ENCODE measurements around the gene CLSTN2.

Gene CLSTN2

DNA sequence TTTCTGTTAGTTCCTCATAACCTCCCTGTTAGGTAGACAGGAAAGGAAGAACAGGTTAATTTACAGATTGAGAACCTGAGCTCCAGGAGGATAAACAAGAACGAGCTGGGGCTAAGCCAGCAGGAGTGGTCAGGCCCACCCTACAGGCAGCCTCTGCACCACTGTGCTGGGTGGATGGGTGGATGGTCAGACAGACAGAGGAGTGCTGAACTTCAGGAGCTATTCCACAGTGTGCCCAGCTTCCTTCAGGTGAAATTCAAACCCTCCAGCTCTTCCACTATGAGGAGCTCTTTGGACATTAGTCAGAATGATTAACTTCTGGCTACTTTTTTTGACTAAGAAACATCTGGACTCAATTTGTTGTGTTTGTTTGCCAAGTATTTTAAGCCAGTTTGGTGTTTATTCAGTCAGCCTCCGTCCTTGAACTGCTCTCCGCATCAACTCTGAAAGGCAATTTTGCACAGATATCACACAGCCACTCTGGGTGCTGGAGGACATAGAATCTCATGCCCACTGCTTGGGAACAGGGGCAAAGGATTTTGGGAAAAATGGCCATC is 361.9 kb downstream of the CLSTN2 start:
- DNase-seq = no peak

- DNase-seq = no peak
Measured at GRCh38 chr3:140298043-140298442, 363.1 kb downstream of the CLSTN2 start.

- no peak for DNase-seq
Measured at GRCh38 chr3:140298569-140299070, 363.6 kb downstream of the CLSTN2 start.

GRCh38 chr3:140303875-140304274 is 368.9 kb downstream of the CLSTN2 start:
- DNase-seq = no peak

DNA sequence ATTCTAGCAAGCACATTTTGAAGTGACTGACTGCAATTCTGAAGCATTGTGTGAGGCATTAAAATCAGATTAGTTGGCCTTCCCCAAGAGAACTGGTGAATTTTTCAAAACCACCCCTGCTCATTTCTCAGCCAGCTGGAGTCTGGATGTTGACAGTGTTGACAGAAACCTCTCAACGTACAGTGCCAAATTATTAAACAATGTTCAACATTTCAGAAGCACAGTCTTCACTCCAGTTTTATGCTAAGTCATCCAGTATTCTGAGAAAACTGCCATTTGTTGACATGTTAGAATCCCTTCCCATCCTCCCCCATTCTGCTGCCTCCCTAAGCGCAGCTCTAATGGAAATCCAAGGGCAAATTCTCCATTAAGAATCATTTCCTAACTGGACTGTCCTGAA is 373.6 kb downstream of the CLSTN2 start:
- no peak for DNase-seq

DNA sequence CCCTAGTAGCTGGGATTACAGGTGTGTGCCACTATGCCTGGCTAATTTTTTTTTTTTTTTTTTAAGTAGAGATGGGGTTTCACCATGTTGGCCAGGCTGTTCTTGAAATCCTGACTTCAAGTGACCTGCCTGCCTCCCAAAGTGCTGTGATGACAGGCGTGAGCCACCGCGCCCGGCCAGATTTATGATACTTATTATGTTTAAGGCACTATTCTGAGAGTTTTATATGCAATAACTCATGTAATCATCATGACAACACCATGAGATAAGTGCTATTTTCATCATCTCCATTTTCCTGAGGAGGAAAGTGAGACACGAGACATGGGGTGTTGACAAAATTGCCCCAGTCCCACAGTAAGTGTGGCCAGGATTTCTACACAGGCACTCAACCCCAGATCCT is 376.4 kb downstream of the CLSTN2 start:
- no peak for DNase-seq

DNA sequence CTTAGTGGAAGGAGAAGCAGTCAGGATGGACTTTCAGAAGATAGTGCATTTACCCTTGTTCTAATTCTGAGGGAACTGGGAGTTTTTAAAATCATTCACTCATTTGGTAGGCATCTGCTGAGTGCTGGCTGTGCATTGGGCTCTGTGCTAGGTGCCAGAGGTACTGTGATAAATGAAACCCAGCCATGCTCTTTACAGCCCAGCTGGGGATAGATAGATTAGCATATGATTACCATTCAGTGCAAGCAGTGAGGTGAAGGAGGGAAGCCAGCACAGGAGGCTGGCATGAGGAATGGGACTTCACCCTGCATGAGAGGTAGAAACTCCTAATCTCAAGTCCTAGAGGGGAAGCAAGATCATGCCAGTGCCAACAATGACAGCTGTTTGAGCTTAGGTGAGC is 381.0 kb downstream of the CLSTN2 start:
- no peak for DNase-seq

DNA sequence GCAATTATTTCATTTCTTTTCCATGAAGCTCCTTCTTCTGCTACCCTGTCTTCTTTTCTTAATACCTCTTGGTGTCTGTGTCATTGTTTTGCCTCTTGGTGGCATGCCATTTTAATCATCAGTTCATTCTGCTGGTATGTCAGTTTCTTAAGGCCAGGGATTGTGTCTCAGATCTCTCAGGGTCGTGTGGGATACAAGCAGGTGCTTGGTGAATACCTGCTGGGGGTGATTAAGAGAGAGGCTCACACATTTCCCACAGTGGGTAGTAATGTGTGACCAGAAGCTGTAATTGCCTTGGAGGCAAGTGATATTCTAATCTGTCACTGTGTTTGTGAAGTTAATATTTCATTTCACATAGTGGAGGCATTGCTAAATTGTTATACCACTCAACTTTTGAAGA is 381.5 kb downstream of the CLSTN2 start:
- DNase-seq = no peak

DNA sequence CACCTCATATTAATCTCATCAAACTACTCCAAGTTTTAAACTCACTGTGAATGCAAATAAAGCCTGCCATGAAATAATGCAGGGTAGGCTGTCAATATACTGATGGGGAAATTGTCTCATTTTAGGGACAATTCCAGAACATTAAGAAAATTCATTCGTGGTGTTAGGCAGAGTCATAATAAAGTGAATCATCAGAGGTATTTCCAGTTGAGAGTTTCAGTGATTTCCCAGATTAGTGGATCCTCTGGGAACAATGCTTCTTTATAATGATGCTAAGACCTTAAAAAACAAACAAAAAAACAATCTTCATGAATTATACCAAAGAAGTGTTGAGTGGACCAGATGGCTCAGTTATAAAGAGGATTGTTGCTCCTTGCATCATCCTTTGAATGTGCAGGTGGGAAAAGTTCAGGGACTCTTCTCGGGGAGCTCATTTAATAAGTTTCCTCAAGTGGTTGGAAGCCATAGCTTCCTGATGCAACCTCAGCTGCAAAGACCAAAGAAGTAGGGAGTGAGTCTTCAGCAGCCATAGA is 381.9 kb downstream of the CLSTN2 start:
- no peak for DNase-seq

DNA sequence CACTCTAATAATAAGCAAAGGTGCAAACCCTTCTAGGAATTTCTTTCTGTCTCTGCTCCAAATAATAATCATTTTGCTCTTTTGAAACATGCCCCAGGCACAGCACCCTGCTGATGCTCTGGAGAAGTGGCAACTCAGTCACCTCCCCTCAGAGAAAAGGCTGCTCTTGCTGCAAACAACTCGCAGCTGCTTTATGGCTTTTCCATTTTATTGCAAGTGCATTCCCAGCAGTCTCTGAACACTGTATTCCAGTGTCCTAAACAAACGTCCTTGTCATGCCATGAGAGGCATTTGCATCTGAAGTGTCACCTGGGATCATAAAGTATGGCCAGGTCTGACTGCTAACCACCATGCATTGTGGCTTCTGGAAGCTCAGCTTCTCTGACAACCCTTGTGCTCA is 384.8 kb downstream of the CLSTN2 start:
- no peak for DNase-seq

GRCh38 chr3:140323561-140323960 is 388.6 kb downstream of the CLSTN2 start:
- no peak for DNase-seq

DNA sequence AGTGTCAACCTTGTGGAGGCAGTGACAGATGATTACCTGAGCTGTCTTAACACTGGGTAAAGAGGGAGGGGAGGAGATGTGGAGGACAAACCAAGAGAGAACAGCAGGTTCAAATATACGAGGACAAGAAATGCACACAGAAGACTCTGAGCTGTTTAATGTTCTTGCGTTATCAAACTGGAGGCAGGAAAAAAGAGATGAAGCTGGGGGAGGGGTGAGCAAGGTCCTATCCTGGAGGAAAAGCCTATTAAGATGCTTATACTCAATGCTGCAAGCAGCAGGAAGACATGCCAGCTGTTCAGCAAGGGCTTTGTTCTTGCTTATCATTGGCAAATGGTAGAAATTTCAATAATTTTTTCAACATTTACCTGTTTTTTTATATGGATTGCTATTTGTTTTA is 397.1 kb downstream of the CLSTN2 start:
- DNase-seq = no peak

DNA sequence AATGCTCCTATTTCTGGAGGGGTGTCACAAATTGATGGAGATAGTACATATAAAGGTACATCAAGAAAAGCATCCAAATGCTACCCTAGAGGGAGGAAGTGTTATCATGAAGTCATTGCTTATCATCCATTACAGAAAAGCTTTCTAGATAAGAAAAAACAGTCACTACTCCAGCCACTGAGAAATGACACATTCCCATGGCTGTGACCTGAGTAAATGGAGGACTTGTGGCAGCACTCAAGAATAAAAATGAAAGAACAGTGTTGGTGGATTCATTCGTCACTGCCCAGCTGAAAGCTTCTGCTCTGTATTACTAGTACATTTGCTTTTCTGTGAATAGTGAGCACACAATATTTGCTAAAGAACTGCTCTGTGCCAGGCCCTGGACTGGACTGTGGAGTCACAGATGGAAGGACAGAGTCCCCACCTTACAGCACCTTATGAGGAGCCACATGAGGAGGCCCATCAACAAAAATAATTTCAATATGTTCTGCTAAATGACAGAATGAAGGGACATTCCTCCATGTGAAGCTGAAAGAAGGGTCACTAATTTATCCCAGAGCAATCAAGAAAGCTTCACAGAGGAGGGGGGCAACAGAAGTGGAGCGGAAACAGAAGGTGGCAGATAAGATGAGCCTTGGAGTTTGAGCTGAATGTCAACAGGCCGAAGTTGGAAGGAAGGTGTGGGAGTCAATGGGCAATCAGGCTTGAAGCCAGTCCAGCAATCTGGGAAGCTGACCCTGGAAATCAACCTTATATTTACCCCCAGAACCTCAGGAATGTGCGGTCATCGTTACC is 399.3 kb downstream of the CLSTN2 start:
- no peak for DNase-seq

DNA sequence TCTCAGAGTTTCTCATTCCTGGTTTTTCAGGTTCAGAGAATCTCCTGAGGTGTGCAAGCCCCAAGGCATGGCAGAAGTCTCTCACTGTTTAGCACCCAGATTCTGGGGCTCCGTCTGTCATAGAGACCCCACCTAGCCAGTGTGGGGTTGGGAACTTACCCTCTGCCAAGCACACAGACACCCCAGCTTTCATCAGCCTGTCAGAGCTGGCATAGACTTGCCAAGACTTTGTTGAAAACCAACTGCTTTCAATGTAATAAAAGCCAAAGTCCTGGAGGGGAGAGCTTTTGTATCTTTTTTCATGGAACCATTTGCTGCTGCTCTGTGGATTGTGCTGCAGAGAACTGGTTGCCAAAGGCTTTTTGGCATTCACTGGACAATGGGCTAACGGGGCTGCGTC is 401.5 kb downstream of the CLSTN2 start:
- DNase-seq = no peak

DNA sequence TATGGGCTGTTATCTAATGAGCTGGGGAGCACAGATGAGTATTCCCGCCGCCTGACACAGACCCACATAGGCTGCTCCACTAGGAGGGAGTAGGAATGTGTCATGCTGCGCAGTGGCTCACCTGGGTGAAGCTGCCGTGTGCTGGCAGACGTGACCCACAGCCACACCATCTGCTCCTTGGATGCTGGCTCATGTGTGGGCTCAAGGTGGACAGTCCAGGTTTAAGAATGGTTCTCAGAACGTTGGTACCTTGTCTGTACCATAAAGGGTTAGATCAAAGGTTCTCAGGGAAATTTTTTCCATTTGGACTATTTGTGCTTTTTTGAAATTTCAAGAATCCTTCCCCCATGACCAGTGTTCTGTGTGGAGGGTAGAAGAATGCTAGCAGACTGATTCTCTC is 403.9 kb downstream of the CLSTN2 start:
- DNase-seq = no peak

DNA sequence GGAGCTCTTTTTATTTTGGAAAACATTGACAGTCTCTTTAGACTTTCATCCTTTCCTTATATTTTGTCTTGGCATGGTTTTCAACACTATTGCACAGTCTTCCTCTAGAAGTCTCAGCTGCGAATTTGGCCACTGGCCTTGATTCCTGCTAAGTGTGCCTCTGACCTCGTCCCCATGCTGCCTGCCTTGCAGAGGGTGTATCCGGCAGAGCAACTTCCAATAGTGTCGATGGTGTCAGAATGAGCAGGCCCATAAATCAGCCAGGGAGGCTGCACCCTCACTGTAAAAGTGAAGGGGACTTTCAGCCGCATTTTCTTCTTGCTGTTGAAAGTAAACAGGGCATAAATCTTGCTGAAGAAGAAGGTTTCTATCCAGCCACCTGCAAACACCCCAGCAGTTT is 406.2 kb downstream of the CLSTN2 start:
- DNase-seq = no peak

GRCh38 chr3:140341817-140342403 is 406.9 kb downstream of the CLSTN2 start:
- no peak for DNase-seq

DNA sequence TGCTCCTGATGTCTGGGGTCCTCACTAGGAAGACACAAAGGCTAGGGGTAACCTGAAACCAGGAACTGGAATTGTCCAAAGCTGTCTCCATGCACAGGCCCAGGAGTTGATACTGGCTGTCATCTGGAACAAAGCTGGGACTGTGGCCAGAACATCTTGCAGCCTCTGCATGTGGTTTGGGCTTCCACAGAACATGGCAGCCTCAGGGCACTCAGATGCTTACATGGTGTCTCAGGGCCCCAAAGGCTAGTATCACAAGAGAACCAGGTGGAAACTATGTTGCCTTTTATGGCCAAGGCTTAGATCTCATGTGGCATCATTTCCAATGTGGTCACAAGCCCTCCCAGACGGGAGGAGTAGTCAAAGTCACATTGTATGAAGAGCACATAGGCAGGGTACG is 407.7 kb downstream of the CLSTN2 start:
- no peak for DNase-seq

- DNase-seq = no peak
Measured at GRCh38 chr3:140343211-140344081, 408.5 kb downstream of the CLSTN2 start.

- no peak for DNase-seq
Measured at GRCh38 chr3:140344082-140344454, 409.1 kb downstream of the CLSTN2 start.

DNA sequence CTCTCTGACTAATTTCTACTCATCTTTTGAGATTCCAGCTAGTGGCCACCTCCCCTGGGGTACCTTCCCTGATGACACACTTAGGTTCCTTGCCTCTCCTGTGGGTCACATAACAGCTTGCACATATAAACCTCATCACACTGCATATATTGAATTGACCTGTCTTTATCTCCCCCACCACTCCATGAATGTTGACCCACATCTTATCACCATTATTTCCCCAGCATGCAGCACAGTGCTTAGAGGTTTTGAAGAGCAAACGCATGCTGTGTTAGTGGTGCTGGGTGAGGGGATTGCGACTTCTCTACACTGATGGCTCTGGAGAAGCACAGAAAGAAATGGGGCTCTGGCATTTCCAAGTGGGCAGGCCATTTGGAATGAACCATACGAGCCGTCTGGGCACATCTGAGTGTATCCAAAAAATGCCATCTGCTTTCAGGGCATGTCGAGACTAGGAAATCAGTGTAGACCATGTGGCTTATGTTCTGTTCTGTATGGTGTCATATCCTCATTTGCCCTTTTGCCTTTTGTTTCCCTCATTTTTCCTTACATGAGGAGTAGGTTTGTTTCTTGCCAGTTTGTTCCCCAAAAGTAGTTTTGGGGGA is 409.7 kb downstream of the CLSTN2 start:
- DNase-seq = no peak

GRCh38 chr3:140347151-140347550 is 412.2 kb downstream of the CLSTN2 start:
- DNase-seq = no peak

- DNase-seq = no peak
Measured at GRCh38 chr3:140349938-140350337, 415.0 kb downstream of the CLSTN2 start.
